SIG-M5 treated with dmso at 0.1 percent for 504 hours (cell line): ENCODE measurements around the gene NADSYN1.
"Not testable (repeated sequence)": the region's sequence is repeated elsewhere in the genome, so short reads cannot be mapped to it uniquely, and the experiment has no call there.

ENCODE experiments used
- DNase-seq: peaks from one replicate; lab custom pipeline; 2025; ENCODE audit not compliant: unreplicated experiment; lab: John Stamatoyannopoulos, UW

The NADSYN1 gene

GRCh38 chr11:71519546-71519945 is 66.5 kb downstream of the NADSYN1 start:
- no peak for DNase-seq

GRCh38 chr11:71525188-71525937 is 72.4 kb downstream of the NADSYN1 start:
- DNase-seq: no peak

- no peak for DNase-seq
Measured at GRCh38 chr11:71525938-71526495, 73.0 kb downstream of the NADSYN1 start.

- DNase-seq: not testable (repeated sequence)
Measured at GRCh38 chr11:71526796-71527575, 74.0 kb downstream of the NADSYN1 start, which contains the start of gene KRTAP5-7. TSS of gene KRTAP5-7 (plus strand) at chr11:71527267. CDS start at chr11:71527301, 34 bp downstream.

- DNase-seq: no peak
Measured at GRCh38 chr11:71527576-71528210, 74.7 kb downstream of the NADSYN1 start.

- no peak for DNase-seq
Measured at GRCh38 chr11:71530602-71531001, 77.6 kb downstream of the NADSYN1 start.

GRCh38 chr11:71532036-71532610 is 79.1 kb downstream of the NADSYN1 start:
- no peak for DNase-seq

GRCh38 chr11:71534711-71535608 is 82.0 kb downstream of the NADSYN1 start:
- not testable (repeated sequence) for DNase-seq

GRCh38 chr11:71535825-71536224 is 82.8 kb downstream of the NADSYN1 start:
- no peak for DNase-seq

- DNase-seq: no peak
Measured at GRCh38 chr11:71537537-71537936, 84.5 kb downstream of the NADSYN1 start.

- not testable (repeated sequence) for DNase-seq
Measured at GRCh38 chr11:71537977-71538665, 85.1 kb downstream of the NADSYN1 start, which contains the start of gene KRTAP5-8. TSS of gene KRTAP5-8 (plus strand) at chr11:71538025. CDS start at chr11:71538056, 31 bp downstream.

GRCh38 chr11:71538666-71538990 is 85.6 kb downstream of the NADSYN1 start:
- DNase-seq: no peak

- DNase-seq: no peak
Measured at GRCh38 chr11:71539017-71539416, 86.0 kb downstream of the NADSYN1 start.

- DNase-seq: not testable (repeated sequence)
Measured at GRCh38 chr11:71539971-71540370, 87.0 kb downstream of the NADSYN1 start.

GRCh38 chr11:71540521-71541304 is 87.7 kb downstream of the NADSYN1 start:
- not testable (repeated sequence) for DNase-seq

- DNase-seq: no peak
Measured at GRCh38 chr11:71542382-71542781, 89.4 kb downstream of the NADSYN1 start.

GRCh38 chr11:71542879-71543777 is 90.1 kb downstream of the NADSYN1 start:
- no peak for DNase-seq

- no peak for DNase-seq
Measured at GRCh38 chr11:71543866-71544265, 90.9 kb downstream of the NADSYN1 start.
